Fibroblast of skin of abdomen (primary cell): ENCODE results near the gene BICRAL.
A peak's percentile ranks its signal among the peaks of the same experiment; 100 is the strongest.
"Not testable (repeated sequence)": the region's sequence is repeated elsewhere in the genome, so short reads cannot be mapped to it uniquely, and the experiment has no call there.

ENCODE experiments used
- DNase-seq: peaks from one replicate; pipeline ENCODE4 v3.0.0-alpha.2; 2013

BICRAL gene

GRCh38 chr6:42764911-42765648, 16.8 kb upstream of the BICRAL start:
- no peak for DNase-seq

- DNase-seq: peak; percentile 49
Observed at GRCh38 chr6:42766163-42766670, 15.6 kb upstream of the BICRAL start.

DNA sequence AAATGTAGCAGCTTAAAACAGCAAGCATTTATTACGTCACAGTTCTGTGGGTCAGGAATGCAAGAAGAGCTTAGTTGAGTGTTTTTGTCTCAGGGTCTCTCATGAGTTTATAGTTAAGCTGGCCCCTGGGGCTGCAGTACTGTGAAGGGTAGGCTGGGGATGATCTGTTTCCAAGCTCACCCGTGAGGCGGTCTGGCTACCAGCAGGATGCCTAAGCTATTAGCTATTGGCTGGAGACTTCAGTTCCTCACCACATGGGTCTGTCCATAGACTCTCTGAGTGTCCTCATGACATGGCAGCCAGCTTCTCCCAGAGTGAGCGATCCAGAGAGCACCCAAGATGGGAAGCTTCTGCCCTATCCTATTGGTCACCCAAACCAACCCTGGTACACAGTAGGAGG, 12.8 kb upstream of the BICRAL start:
- no peak for DNase-seq

- no peak for DNase-seq
Observed at GRCh38 chr6:42769836-42770235, 12.0 kb upstream of the BICRAL start.

DNA sequence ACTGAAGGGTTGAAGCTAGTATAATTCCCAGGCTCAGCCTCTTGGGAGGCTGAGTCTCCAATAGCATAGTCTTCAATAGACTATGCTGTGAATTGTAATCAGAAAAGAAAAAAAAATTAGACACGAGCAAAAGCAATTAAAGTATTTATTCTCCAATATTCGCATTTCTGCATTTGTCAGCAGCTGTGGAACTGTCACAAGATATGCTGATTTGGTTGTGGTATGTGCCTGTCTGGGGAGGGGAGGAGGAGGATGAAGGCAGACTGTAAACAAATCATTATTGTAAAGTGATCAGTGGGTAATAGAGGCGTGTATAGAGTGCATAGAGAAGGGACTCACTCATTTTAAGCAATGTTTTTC, 10.1 kb upstream of the BICRAL start:
- no peak for DNase-seq

GRCh38 chr6:42774201-42774600, 7.7 kb upstream of the BICRAL start:
- DNase-seq: no peak

DNA sequence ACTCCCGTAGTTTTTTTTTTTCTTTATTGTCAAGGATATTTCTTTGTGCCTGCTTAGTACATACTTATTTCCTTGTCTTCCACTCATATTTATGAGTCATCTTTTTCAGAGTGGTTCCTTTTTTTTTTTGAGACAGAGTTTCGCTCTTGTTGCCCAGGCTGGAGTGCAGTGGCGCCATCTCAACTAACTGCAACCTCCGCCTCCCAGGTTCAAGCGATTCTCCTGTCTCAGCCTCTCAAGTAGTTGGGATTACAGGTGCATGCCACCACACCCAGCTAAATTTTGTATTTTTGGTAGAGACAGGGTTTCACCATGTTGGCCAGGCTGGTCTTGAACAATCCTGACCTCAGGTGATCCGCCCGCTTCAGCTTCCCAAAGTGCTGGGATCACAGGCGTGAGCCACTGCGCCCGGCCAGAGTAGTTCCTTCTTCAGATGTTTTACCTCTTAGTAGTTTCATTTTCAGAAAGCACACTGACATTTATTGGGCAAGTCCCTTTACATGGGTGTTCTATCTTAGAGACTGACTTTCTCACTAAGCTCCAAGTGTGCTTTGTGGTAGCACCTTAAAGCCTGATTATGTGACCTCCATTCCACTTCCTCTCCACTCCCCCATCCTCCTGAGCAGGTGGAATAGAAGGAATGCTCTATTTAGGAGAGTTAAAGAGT, 6.9 kb upstream of the BICRAL start:
- DNase-seq: not testable (repeated sequence)

DNA sequence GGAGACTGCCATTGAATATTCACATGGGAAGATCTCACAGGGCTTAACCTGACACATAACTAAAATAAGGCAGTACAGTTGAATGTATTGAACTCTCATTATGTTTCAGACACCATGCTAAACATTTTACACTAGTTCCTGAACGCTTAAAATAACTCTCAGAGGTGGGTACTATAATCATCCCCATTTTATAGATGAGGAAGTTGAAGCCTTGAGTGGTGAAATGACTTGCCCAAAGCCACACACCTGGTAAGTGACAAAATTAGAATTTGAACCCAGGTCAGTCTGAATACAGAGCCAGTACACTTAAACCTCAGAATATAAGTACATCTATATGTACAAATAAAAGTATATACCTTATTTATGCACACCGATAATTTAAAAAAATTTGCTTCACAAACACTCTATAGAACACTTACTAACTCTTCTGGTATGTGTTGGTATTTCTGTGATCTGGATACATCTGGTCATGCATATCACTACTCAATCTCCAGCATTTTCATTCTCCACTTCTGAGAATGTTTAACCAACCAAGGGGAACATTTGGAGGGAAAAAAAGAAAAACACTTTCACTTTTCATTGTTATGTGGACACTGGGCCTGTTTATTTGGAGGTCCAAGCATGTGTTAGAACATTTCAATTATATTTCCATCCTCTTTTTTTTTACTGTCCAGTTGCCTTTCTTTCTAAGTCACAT, 4.6 kb upstream of the BICRAL start:
- DNase-seq: peak; percentile 74

DNA sequence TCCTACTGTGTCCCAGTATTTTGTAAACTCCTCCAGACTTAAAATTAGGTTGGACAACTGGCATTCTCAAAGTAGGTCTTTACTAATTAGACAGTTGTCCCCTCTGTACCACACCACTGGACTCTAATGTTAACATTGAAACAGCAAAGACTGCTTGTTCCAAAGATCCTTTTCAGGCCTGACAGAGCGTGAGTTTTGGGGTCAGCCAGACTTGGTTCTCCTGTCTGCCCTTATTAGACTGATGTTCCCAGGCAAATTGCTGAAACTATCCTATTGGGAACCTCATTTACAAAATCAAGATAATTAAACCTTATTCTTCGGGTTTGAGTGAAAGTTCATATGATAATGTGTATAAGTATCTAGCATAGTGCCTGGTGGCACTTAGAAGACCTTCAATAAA, 3.7 kb upstream of the BICRAL start:
- DNase-seq: no peak

- no peak for DNase-seq
Observed at GRCh38 chr6:42779521-42779920, 2.3 kb upstream of the BICRAL start.

DNA sequence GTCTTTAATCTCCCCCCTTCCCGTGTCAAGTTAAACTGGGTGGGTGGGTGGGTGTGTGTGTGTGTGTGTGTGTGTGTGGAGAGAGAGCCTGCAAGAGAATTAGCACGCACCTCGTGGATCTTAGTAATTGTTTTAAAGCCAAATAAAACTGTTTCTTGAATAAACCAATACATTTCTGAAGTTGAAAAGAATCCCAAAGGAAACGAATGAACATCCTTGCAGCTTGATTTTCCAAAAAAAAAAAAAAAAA, 381 bp upstream of the BICRAL start:
- DNase-seq: peak; percentile 30

- peak; percentile 96 for DNase-seq
Observed at GRCh38 chr6:42782689-42783176, 881 bp downstream of the BICRAL start.

DNA sequence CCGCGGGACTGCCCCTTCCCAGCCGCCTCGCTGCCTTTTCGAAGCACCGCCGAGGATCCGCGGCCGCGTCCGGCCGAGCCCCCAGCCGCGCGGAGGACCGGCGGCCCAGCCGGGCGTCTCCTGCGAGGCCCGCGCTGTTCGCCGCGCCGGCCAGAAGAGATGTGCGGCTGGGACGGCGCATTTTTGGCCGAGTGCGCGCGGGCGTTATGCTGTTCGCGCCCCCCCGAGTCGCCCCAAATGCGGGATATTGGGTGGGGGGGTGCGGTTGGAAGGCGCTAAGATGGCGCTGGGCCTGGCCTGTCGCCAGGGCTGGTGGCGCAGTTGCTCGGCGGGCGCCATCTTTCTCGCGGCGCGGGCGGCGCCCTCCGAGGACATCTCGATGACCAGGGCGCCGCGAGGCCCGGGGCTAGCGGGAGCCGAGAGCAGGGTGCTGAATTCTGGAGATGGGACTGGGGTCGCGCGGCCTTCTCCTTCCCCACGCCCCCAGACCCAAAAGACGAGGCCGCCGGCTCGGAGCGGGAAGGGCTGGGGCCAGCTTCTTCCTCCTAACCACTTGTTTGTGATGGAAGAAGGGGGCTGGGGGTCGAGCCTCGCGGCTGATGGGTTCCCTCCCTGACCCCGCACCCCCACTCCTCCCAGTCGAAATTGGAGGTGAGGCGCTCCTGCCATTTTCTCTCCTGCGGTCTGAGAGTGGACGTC, 1.5 kb downstream of the BICRAL start:
- DNase-seq: peak; percentile 78

- DNase-seq: no peak
Observed at GRCh38 chr6:42783876-42784642, 2.2 kb downstream of the BICRAL start.

GRCh38 chr6:42784717-42785498, 3.1 kb downstream of the BICRAL start:
- no peak for DNase-seq

- no peak for DNase-seq
Observed at GRCh38 chr6:42786525-42786985, 4.7 kb downstream of the BICRAL start.

DNA sequence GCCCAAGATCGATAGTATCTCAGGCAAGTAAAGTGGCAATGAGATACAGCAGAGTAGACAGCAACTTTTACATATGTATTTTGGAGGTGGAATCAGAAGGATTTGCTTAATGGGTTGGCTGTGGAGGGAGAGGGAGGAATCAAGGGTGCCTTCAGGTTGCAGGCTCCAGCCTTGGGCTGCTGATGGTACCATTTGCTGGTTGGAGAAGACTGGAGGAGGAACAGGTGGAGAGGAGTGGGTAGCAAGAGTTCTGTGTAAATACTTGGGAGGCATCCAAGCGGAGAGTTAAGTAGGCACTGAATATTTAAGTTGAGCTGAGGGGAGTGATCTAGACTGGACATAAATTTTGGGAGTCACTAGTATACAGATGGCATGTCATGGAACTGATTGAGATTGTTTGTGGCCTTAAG, 5.2 kb downstream of the BICRAL start:
- no peak for DNase-seq

DNA sequence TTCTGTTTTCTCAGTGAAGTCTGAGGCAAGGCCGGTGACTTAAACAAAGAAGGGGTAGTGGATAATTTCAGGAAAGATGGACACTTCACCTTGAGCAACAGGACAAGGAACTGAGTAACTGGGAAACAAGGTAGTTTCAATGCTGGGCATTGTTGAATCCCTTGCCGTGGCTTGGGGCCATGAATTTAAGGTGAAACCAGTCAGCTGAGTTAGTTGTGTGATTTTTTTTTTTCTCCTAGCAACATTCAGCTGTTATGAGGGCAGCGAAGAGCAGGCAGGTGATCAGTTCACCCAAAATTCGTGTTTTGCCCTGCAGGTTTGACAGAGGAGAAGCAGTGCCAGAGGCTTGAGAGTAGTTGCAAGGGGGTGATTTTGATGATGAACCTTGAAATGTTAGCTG, 6.8 kb downstream of the BICRAL start:
- no peak for DNase-seq

- DNase-seq: no peak
Observed at GRCh38 chr6:42790549-42791181, 8.8 kb downstream of the BICRAL start.

DNA sequence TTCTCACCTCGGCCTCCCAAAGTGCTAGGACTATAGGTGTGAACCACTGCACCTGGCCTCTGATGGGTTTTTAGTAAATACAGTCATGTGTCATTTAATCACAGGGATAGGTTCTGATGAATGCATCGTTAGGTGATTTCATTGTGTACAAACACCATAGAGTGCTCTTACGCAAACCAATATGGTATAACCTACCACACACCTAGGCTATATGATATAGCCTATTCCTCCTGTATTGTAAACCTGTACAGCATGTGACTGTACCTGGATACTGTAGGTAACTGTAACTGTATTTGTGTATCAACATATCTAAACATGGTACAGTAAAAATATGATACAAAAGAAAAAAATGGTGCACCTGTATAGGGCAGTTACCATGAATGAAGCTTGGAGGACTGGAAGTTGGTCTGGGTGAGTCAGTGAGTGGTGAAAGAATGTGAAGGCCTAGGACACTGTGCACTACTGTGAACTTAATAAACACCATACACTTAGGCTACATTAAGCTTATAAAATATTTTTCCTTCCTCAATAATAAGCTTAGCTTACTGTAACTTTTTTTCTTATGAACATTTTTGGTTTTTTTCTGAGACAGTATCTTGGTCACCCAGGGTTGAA, 10.0 kb downstream of the BICRAL start:
- no peak for DNase-seq
